22Rv1 (cell line): ENCODE data around the gene ZNF326.
"Not testable (repeated sequence)": the region's sequence is repeated elsewhere in the genome, so short reads cannot be mapped to it uniquely, and the experiment has no call there.

ENCODE experiments used
- H3K27ac ChIP-seq: fragments of 450-650 bp; 2 replicates; pipeline ENCODE4 v1.5.1; 2017
- ZFX ChIP-seq: fragments of 450-650 bp; IDR thresholded peaks from 2 replicates; pipeline ENCODE4 v1.6.1; 2017; ENCODE audit warnings: antibody characterized with exemption, borderline replicate concordance
- TF ChIP-seq, protein P1 (sequence below): fragments of 450-650 bp; IDR thresholded peaks from 2 replicates; pipeline ENCODE4 v1.5.1; 2017; ENCODE audit warnings: mild to moderate bottlenecking

ZNF326 gene

DNA sequence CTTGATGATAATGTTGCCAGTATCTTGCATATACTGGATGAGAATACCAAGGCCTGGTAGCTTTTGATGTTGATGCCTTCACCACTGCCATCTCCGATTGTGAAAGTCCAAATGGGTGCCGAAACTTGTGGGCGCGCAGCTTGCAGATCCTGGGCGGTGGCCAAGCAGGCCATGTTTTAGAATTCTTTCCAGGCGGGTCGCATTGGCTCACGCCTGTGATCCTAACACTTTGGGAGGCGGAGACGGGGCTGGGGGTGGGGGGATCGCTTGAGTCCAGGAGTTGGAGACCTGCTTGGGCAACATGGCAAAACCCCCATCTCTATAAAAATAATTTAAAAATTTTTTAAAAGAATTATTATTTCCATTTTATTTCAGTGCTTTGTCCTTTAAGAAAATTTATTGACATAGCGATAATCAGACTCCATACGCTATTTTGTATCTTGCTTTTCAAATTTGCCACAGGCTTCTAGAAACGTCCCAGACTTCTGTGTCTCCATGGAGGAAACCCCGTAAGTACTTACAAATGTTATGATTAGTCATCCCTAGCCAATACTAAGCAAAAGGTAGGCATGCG is 592 bp upstream of the ZNF326 start:
- peak overlapping the region; percentile 90 for H3K27ac ChIP-seq
- no peak for TF ChIP-seq ZFX
- TF ChIP-seq, protein P1, sequence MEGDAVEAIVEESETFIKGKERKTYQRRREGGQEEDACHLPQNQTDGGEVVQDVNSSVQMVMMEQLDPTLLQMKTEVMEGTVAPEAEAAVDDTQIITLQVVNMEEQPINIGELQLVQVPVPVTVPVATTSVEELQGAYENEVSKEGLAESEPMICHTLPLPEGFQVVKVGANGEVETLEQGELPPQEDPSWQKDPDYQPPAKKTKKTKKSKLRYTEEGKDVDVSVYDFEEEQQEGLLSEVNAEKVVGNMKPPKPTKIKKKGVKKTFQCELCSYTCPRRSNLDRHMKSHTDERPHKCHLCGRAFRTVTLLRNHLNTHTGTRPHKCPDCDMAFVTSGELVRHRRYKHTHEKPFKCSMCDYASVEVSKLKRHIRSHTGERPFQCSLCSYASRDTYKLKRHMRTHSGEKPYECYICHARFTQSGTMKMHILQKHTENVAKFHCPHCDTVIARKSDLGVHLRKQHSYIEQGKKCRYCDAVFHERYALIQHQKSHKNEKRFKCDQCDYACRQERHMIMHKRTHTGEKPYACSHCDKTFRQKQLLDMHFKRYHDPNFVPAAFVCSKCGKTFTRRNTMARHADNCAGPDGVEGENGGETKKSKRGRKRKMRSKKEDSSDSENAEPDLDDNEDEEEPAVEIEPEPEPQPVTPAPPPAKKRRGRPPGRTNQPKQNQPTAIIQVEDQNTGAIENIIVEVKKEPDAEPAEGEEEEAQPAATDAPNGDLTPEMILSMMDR, result no peak

DNA sequence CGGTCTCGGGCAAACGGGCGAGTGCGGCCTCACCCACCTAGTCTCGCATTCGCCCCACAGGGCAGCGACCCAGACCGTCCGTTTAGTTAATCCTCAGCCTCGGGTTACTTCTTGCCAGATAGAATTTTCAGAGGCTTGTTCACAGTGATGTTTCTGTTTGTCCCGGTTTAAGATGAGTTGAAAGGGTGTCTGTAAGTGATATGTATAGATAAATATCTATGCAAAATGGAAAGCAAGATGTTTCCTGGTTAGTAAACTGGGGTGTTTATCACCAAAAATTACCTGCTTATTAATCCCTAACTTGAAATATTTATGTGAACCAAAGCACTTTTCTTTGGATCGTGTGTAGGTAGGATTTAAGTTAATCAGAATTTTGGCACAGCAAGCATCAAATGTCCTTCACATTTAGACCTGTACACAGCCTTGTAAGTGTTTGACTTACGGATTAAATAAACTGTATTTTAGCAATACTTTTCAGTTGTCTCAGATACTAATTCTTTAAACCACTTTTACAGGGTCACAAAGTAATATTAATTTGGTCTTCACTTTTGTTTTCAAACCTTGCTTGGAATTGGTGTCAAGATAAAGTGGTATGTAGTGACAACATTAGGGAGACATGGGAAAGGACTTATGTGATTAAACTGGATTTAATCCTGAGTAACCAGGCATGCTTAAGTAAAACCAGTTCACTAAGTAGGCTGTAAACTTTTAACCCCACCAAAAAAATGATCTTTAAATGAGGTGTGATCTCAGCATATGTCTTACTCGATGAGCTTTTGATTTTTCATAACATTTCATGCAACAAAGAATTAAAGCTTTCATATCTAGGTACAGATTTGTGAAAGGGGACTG is 914 bp downstream of the ZNF326 start:
- TF ChIP-seq ZFX, result no peak
- TF ChIP-seq, protein P1, result no peak
- H3K27ac ChIP-seq, result peak overlapping the region; percentile 90

GRCh38 chr1:89996450-89997110 is 1.7 kb downstream of the ZNF326 start:
- TF ChIP-seq, protein P1, result no peak
- TF ChIP-seq ZFX, result no peak
- peak overlapping the region; percentile 90; the same call in 1 of the 2 replicates for H3K27ac ChIP-seq

DNA sequence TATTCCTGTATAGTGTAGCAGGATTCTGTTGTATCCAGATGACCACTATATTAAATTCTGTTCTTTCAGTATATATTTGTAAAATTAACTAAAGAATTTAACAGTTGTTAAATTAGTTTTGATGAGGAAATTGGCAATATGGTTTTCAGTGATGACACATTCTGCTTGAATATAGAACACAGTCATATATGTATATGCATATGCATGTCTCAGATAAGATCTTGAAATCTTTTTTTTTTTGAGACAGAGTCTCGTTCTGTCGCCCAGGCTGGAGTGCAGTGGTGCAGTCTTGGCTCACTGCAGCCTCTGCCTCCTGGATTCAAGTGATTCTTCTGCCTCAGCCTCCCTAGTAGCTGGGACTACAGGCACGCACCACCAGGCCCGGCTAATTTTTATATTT is 2.2 kb downstream of the ZNF326 start:
- H3K27ac ChIP-seq, result not testable (repeated sequence)

- H3K27ac ChIP-seq, result no peak overlapping the region
- TF ChIP-seq ZFX, result no peak
- TF ChIP-seq, protein P1, result no peak
Measured at GRCh38 chr1:89998306-89998705, 3.4 kb downstream of the ZNF326 start.

GRCh38 chr1:89999208-89999607 is 4.3 kb downstream of the ZNF326 start:
- H3K27ac ChIP-seq, result peak overlapping the region; percentile 16; the same call in 1 of the 2 replicates
- TF ChIP-seq, protein P1, result no peak
- no peak for TF ChIP-seq ZFX

- TF ChIP-seq, protein P1, result no peak
- no peak for TF ChIP-seq ZFX
- H3K27ac ChIP-seq, result peak overlapping the region; percentile 16; the same call in 1 of the 2 replicates
Measured at GRCh38 chr1:89999628-90000027, 4.7 kb downstream of the ZNF326 start.
